ENCODE results near the gene C1orf174.

DNA sequence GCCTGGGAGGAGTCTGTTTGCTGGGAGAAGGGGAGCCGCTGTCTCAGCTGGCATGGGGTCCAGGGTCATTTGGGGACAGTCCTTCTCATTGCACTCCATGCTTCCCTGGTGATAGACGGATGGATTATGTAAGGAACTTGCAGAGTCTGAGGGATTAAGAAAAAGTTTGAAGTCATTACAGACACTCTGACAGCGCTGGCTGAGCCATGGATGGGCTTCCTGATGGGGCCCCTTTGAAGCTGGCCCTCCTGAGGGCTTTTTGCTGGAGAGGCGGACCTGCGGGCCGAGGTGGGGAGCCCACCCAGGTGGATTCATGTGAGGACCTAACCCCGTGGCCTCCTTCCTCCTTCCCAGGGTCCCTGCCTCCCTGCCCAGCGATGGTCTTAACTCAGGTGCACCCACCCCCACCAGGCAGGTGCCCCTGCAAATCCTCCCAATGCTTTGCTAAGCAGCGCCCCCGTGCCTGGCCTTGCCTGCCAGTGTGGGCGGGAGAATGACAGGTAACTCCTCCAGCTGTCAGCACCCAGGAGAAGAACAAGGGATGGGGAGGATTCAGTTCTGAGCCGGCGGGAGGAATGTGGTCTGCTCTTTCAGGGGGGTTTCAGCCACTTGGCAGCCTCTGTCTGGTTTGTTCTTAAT lies 24.2 kb upstream of the C1orf174 start:
- TF ChIP-seq RARB (CRISPR knock-in tag; IDR thresholded peaks at IDR 0.05) (no peak), TSHZ2 (CRISPR knock-in tag; IDR thresholded peaks at IDR 0.05) (no peak), ZNF8 (CRISPR knock-in tag; IDR thresholded peaks at IDR 0.05) (no peak), SNAI2 (CRISPR knock-in tag; IDR thresholded peaks at IDR 0.05) (no peak), OSR1 (CRISPR knock-in tag; IDR thresholded peaks at IDR 0.05) (no peak), ZFP3 (CRISPR knock-in tag; IDR thresholded peaks at IDR 0.05) (no peak), PPARA (CRISPR knock-in tag; IDR thresholded peaks at IDR 0.05; ENCODE audit: borderline replicate concordance) (no peak), ISL1 (CRISPR knock-in tag; IDR thresholded peaks at IDR 0.05) (no peak), ARNTL (CRISPR knock-in tag; IDR thresholded peaks at IDR 0.05; ENCODE audit: borderline replicate concordance, low read depth) (no peak)
- TF ChIP-seq, protein P1, sequence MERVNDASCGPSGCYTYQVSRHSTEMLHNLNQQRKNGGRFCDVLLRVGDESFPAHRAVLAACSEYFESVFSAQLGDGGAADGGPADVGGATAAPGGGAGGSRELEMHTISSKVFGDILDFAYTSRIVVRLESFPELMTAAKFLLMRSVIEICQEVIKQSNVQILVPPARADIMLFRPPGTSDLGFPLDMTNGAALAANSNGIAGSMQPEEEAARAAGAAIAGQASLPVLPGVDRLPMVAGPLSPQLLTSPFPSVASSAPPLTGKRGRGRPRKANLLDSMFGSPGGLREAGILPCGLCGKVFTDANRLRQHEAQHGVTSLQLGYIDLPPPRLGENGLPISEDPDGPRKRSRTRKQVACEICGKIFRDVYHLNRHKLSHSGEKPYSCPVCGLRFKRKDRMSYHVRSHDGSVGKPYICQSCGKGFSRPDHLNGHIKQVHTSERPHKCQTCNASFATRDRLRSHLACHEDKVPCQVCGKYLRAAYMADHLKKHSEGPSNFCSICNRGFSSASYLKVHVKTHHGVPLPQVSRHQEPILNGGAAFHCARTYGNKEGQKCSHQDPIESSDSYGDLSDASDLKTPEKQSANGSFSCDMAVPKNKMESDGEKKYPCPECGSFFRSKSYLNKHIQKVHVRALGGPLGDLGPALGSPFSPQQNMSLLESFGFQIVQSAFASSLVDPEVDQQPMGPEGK (CRISPR knock-in tag; IDR thresholded peaks at IDR 0.05; ENCODE audit: borderline replicate concordance) = no peak
- TF ChIP-seq, protein P2, sequence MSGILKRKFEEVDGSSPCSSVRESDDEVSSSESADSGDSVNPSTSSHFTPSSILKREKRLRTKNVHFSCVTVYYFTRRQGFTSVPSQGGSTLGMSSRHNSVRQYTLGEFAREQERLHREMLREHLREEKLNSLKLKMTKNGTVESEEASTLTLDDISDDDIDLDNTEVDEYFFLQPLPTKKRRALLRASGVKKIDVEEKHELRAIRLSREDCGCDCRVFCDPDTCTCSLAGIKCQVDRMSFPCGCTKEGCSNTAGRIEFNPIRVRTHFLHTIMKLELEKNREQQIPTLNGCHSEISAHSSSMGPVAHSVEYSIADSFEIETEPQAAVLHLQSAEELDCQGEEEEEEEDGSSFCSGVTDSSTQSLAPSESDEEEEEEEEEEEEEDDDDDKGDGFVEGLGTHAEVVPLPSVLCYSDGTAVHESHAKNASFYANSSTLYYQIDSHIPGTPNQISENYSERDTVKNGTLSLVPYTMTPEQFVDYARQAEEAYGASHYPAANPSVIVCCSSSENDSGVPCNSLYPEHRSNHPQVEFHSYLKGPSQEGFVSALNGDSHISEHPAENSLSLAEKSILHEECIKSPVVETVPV (CRISPR knock-in tag; IDR thresholded peaks at IDR 0.05) = no peak
- TF ChIP-seq, protein P3, sequence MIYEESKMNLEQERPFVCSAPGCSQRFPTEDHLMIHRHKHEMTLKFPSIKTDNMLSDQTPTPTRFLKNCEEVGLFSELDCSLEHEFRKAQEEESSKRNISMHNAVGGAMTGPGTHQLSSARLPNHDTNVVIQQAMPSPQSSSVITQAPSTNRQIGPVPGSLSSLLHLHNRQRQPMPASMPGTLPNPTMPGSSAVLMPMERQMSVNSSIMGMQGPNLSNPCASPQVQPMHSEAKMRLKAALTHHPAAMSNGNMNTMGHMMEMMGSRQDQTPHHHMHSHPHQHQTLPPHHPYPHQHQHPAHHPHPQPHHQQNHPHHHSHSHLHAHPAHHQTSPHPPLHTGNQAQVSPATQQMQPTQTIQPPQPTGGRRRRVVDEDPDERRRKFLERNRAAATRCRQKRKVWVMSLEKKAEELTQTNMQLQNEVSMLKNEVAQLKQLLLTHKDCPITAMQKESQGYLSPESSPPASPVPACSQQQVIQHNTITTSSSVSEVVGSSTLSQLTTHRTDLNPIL (CRISPR knock-in tag; IDR thresholded peaks at IDR 0.05; ENCODE audit: low read depth) = no peak
